GM12801 (cell line): ENCODE data around the gene U2SURP.

ENCODE experiments used
- TF ChIP-seq, protein P1 (sequence below): IDR thresholded peaks from one replicate; pipeline ENCODE4 v1.5.1; 2011; ENCODE audit warnings: control low read depth; ENCODE audit not compliant: insufficient read length; ENCODE audit errors: extremely low read depth

U2SURP gene

DNA sequence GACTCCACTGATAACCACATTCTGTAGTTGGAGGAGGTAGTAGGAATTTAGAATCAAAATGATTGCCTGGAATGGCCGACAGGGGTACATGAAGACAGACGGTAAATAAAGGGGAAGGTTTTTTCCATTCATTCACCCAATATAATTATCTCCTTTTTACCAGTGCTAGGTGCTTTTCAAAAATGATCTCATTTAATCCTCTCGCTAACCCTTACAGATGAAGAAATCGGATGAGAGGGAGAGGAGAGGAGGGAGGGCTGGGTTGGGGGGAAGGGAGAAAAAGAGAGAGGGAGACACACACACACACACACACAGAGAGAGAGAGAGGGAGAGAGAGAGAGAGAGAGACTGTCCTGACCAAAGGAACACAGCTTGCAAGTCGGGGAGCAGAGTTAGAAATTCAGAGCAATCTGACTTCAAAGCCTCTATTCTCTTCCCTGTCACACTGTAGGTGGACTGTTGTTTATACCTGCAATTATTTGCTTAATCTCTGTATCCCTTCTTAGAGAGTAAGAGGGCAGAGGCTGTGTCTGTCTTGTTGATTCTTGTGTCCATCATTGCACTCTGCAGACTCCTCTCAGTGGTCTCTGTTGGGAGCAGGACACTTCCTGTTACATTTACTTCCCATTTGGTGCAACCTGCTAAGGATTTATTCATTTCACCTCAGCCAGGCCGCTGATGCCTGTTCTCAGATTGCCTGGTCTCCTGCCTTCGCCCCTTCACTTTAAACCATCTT, 19.2 kb upstream of the U2SURP start:
- TF ChIP-seq, protein P1, sequence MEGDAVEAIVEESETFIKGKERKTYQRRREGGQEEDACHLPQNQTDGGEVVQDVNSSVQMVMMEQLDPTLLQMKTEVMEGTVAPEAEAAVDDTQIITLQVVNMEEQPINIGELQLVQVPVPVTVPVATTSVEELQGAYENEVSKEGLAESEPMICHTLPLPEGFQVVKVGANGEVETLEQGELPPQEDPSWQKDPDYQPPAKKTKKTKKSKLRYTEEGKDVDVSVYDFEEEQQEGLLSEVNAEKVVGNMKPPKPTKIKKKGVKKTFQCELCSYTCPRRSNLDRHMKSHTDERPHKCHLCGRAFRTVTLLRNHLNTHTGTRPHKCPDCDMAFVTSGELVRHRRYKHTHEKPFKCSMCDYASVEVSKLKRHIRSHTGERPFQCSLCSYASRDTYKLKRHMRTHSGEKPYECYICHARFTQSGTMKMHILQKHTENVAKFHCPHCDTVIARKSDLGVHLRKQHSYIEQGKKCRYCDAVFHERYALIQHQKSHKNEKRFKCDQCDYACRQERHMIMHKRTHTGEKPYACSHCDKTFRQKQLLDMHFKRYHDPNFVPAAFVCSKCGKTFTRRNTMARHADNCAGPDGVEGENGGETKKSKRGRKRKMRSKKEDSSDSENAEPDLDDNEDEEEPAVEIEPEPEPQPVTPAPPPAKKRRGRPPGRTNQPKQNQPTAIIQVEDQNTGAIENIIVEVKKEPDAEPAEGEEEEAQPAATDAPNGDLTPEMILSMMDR = no peak

DNA sequence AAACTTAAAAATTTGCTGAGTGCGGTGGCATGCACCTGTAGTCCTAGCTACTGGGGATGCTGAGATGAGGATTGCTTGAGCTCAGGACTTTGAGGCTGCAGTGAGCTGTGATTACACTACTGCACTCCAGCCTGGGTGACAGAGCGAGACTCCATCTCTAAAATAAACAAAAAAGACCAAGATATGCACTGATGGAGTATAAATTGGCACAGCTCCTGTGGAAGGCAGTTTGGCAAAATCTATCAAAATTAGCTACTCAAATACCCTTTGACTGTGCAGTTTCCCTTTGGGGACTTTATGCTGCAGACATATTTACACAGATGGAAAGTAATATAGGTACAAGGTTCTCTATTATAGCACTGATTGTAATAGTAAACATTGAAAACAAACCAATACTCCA, 18.1 kb upstream of the U2SURP start:
- TF ChIP-seq, protein P1 = no peak

DNA sequence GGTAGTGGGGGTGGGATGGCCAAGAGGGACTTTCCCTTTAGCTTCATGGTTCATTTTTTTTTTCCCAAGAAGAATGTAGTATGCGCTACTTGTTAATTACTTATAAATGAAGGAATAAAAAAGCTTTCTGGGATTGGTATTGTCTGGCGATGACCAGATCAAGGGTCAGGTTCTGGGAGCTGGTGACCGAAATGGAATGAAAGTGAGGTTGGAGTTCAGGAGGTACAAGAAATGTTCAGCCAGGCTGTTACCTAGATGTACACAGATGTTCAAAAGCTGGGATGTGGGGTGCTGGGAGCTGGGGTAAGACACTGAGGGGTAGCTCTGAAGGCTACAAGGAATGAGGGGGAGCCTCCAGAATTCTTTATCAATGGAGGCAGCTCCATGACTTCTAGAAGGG, 17.1 kb upstream of the U2SURP start:
- TF ChIP-seq, protein P1 = no peak

DNA sequence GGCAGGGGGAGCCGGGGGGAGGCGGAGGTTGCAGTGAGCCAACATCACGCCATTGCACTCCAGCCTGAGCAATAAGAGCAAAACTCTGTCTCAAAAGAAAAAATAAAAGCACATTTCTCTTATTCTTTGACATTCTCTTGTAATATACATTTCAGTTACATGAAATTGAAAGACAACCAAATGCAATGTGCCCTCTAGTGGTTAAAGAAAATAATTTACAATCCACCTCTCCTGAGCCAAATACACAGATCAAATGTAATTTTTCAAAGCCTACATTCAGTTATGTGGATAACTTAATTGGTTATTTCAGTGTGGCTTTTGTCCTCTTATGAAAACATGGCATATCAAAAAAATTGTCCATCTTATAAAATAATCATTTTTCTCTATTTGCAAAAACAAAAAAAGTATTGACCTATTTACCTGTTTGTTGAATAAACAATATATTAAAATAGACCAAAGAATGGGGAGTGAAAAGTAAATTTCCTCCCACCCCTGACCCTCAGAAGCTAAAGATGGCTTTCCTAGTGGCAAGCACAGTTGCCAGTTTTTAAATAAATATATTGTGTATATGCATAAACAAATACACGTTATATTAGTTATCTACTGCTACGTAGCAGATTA, 14.2 kb upstream of the U2SURP start:
- TF ChIP-seq, protein P1 = no peak

DNA sequence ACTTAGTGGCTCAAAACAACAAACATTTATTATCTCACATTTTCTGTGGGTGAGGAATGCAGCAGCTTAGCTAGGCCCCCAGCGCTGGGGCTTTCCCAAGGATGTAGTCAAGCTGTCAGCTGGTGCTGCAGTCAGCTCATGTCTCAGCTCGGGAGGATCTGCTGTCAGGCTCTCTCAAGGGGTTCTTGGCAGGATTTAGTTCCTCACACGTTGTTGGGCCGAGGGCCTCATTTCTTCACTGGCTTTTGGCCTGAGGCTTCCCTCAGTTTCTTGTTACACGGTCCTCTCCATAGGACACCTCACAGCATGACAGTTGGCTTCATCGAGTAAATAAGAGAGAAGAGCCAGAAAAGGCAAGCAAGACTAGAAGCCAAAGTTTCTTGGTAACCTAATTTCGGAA, 13.7 kb upstream of the U2SURP start:
- TF ChIP-seq, protein P1 = no peak

DNA sequence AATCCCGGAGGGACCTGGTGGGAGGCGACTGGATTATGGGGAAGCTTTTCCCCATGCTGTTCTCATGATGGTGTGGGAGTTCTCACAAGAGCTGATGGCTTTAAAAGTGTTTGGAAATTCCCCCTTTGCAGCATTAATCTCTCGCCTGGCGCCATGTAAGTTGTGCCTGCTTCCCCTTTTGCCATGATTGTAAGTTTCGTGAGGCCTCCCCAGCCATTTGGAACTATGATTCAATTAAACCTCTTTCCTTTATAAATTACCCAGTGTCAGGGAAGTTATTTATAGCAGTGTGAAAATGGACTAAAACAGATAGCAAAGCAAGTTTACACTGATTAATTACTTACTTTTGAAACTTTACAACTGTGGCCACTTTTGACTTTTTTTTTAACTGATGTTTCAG, 10.6 kb upstream of the U2SURP start:
- TF ChIP-seq, protein P1 = no peak

DNA sequence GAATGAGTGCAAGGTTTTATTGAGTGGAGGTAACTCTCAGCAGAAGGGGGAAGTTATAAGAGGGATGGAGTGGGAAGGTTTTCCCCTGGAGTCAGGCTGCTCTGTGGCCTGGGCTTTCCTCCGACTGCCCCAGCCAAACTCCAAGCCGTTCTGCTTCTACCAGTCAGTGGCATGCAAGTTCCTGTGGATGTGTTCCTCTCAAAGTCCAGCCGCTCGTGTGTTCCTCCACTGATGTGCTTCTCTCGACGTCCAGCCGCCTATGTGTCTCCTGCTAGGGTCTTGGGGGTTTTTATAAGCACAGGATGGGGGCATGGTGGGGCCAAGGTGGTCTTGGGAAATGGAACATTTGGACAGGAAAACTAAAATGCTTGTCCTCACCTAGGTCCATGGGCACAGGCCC, 9.0 kb upstream of the U2SURP start:
- TF ChIP-seq, protein P1 = no peak
